ENCODE measurements around the gene CALML6.
A peak's percentile ranks its signal among the peaks of the same experiment; 100 is the strongest.

CALML6 gene

DNA sequence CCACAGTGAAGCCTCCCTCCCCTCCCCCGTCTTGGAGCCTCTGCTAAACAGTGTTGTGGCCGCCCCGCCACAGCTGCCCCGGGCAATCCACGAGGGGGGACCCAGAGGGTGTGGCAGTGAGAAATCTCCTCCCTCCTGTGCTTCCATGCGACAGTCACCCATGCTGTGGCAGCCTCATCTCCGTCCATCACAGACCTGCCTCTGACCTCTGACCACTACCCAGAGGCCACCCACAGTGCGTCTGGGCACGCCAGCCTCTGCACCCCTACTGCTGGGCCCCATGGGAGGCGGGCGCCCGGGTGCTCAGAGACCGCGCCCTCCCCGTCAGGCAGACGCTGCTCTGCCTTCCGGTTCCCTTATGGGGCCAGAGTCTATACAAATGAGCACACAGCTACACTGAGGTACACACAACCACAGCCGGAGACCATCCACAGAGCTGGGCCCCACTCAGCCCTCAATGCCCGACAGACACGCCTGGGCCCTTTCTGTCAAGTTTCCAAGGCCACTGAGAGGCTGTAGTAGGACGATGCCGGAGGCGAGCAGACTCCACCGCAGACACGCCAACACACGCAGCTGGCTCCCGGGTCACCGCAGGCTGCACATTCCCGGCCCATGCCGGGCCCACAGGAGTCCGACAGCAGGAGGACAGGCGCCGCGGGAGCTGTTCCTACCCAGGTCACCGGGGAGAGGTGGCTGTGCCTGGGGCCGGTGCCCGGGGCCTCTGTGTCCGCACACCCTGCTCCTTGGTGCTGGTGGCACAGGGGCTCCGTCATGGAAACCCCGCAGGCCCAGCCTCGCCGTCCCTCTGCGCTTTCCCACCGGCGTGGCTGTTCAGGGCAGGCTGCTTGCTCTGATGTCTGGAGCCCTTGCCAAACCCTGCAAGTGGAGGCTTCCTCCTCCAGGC is 27.9 kb downstream of the CALML6 start:
- no peak overlapping the region for H3K4me2 ChIP-seq (ENCODE audit: low read length)
- H3K4me1 ChIP-seq (ENCODE audit: control insufficient read depth, insufficient read depth, low read length), result peaks cover 3% of the 10 kb centered on the region
- no peaks in the 10 kb centered on the region for H3K9me3 ChIP-seq (replicated peaks; ENCODE audit: low read length)
- H3K9ac ChIP-seq (ENCODE audit: low read depth, low read length), result no peak overlapping the region
- H3K4me3 ChIP-seq (ENCODE audit: low read length), result no peak overlapping the region
- no peaks in the 10 kb centered on the region for H3K36me3 ChIP-seq (ENCODE audit: insufficient read depth, low read length)
- H3K27me3 ChIP-seq (ENCODE audit: control insufficient read depth, insufficient read depth, low read length), result peaks cover 55% of the 10 kb centered on the region

DNA sequence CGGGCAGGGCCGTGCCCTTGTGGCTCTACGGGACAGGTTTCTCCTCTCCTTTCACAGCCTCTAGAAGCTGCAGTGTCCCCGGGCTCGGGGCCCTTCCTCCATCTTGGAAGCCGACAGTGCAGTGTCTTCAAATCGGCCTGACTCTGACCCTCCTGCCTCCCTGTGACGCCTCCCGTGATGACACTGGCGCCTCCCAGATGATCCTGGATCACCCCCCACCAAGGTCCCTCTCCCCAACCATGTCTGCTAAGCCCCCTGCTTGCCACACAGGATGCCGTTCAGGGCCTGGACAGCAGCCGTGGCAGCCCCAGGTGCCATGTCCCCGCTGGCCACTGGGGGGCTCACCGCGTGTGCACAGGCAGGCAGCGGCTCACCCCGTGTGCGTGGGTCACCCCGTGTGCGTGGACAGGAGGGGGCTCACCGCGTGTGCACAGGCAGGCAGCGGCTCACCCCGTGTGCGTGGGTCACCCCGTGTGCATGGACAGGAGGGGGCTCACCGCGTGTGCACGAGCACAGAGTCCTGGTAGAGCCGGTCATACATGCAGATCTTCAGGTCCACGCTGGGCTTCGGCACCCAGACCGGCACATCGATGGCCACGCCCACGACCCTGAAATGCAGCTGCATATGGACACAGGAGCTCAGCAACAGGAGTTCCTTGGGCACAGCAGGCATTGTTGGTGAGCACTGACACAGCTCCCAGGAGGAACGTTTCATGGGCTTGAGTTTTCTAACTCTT is 28.9 kb downstream of the CALML6 start:
- H3K27me3 ChIP-seq (ENCODE audit: control insufficient read depth, insufficient read depth, low read length), result peaks cover 55% of the 10 kb centered on the region
- H3K36me3 ChIP-seq (ENCODE audit: insufficient read depth, low read length), result no peaks in the 10 kb centered on the region
- no peaks in the 10 kb centered on the region for H3K9me3 ChIP-seq (replicated peaks; ENCODE audit: low read length)
- H3K9ac ChIP-seq (ENCODE audit: low read depth, low read length), result no peak overlapping the region
- peaks cover 3% of the 10 kb centered on the region for H3K4me1 ChIP-seq (ENCODE audit: control insufficient read depth, insufficient read depth, low read length)
- H3K4me2 ChIP-seq (ENCODE audit: low read length), result peak overlapping the region; percentile 77
- H3K4me3 ChIP-seq (ENCODE audit: low read length), result peak overlapping the region; percentile 47

DNA sequence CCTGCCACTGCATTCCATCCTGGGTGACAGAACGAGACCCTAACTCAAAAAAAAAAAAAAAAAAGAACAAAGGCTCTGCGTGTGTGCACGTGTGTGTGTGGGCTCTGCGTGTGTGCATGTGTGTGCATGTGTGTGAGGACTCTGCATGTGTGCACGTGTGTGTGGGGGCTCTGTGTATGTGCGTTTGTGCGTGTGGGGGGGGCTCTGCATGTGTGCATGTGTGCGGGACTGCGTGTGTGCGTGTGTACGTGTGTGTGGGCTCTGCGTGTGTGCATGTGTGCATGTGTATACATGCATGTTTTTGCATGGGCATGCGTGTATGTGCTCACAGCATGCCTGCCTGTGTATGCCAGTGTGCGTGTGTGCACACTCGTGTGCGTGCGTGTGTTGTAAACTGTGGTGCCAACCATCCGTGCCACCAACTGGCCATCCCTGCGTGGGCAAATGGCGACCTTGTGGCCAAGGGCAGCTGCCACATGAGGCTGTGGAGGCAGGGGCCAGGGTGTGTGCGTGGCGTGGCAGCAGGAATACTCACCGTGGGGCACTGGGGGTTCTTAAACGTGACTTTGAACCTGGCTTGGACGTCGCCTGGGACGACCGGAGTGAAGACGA is 30.8 kb downstream of the CALML6 start:
- no peak overlapping the region for H3K9ac ChIP-seq (ENCODE audit: low read depth, low read length)
- H3K27me3 ChIP-seq (ENCODE audit: control insufficient read depth, insufficient read depth, low read length), result peaks cover 57% of the 10 kb centered on the region
- no peaks in the 10 kb centered on the region for H3K9me3 ChIP-seq (replicated peaks; ENCODE audit: low read length)
- H3K4me1 ChIP-seq (ENCODE audit: control insufficient read depth, insufficient read depth, low read length), result peaks cover 3% of the 10 kb centered on the region
- H3K4me3 ChIP-seq (ENCODE audit: low read length), result no peak overlapping the region
- no peaks in the 10 kb centered on the region for H3K36me3 ChIP-seq (ENCODE audit: insufficient read depth, low read length)
- H3K4me2 ChIP-seq (ENCODE audit: low read length), result no peak overlapping the region

DNA sequence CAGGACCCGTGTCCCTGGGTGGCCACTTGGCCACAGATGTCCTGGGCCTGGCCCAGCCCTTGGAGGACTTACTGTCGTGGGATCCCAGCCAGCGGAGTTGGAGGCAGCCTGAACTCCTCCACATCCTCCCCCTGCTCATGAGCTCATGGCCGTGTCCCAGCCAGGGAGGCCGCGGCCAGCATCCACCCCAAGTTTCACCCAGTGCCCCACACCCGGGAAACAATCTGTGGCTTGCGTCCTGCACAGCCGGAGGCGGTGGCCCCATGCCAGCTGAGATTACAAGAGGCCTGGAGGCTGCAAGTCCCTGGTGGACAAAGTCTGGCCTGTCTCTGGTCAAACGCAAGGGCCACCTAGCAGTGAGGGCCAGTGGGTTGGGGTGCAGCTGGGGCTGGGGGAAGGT is 31.5 kb downstream of the CALML6 start:
- H3K9me3 ChIP-seq (replicated peaks; ENCODE audit: low read length), result no peaks in the 10 kb centered on the region
- H3K36me3 ChIP-seq (ENCODE audit: insufficient read depth, low read length), result no peaks in the 10 kb centered on the region
- peaks cover 3% of the 10 kb centered on the region for H3K4me1 ChIP-seq (ENCODE audit: control insufficient read depth, insufficient read depth, low read length)
- H3K4me3 ChIP-seq (ENCODE audit: low read length), result no peak overlapping the region
- H3K4me2 ChIP-seq (ENCODE audit: low read length), result no peak overlapping the region
- H3K27me3 ChIP-seq (ENCODE audit: control insufficient read depth, insufficient read depth, low read length), result peaks cover 57% of the 10 kb centered on the region
- no peak overlapping the region for H3K9ac ChIP-seq (ENCODE audit: low read depth, low read length)

DNA sequence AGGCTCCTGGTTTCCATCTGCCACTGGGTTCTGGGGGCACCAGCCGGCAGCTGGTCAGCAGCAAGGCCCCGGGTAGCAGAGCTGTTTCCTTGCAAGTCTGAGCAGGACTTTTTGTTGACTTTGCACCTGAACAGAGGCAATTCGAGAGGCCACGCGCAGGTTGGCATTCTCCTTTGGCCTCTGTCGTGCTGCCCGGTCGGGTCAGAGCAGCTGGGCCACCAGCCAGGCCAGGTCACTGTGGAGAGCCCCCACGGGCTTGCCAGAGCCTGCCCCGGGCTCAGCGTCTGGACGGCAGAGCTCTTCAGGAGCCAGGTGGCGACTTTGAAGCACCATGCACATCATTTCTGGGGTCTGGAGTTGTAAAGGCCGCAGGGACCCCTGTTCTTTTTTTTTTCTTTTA is 32.4 kb downstream of the CALML6 start:
- Histone ChIP-seq H3K4me2 (ENCODE audit: low read length) (no peak overlapping the region), H3K9me3 (replicated peaks; ENCODE audit: low read length) (no peaks in the 10 kb centered on the region), H3K4me1 (ENCODE audit: control insufficient read depth, insufficient read depth, low read length) (peaks cover 3% of the 10 kb centered on the region)

DNA sequence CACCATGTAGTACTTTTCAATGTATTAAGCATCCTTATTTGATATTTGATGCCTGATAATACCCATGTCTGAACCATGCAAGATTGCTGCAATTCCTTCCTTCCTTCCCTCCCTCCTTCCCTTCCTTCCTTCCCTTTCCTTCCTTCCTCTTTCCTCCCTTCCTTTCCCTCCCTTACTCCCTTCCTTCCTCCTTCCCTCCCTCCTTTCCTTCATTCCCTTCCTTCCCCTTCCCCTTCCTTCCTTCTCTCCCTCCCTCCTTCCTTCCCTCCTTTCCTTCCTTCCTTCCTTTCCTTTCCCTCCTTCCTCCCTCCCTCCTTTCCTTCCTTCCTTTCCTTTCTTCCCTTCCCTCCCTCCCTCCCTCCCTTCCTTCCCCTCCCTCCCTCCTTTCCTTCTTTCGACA is 33.7 kb downstream of the CALML6 start:
- H3K4me2 ChIP-seq (ENCODE audit: low read length), result no peak overlapping the region
- H3K27me3 ChIP-seq (ENCODE audit: control insufficient read depth, insufficient read depth, low read length), result peaks cover 47% of the 10 kb centered on the region
- no peak overlapping the region for H3K9ac ChIP-seq (ENCODE audit: low read depth, low read length)
- H3K36me3 ChIP-seq (ENCODE audit: insufficient read depth, low read length), result no peaks in the 10 kb centered on the region
- no peaks in the 10 kb centered on the region for H3K9me3 ChIP-seq (replicated peaks; ENCODE audit: low read length)
- H3K4me1 ChIP-seq (ENCODE audit: control insufficient read depth, insufficient read depth, low read length), result peaks cover 3% of the 10 kb centered on the region
- no peak overlapping the region for H3K4me3 ChIP-seq (ENCODE audit: low read length)

More for the DNA sequence above, 32.4 kb downstream of the CALML6 start:
- Histone ChIP-seq H3K27me3 (ENCODE audit: control insufficient read depth, insufficient read depth, low read length) (peaks cover 48% of the 10 kb centered on the region), H3K36me3 (ENCODE audit: insufficient read depth, low read length) (no peaks in the 10 kb centered on the region), H3K4me3 (ENCODE audit: low read length) (no peak overlapping the region), H3K9ac (ENCODE audit: low read depth, low read length) (no peak overlapping the region)

DNA sequence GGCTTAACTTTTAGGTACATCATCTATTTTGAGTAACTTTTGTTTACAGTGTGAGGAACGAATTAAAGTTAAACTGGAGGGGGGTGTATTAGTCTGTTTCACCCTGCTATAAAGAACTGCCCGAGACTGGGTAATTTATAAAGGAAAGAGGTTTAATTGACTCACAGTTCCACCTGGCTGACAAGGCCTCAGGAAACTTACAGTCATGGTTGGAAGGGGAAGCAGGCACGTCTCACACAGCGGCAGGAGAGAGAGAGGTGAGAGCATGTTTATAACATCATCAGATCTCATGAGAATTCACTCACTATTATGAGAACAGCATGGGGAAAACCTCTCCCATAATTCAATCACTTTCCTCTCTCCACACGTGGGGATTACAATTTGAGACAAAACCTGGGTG is 35.9 kb downstream of the CALML6 start:
- H3K27me3 ChIP-seq (ENCODE audit: control insufficient read depth, insufficient read depth, low read length), result peaks cover 46% of the 10 kb centered on the region
- no peaks in the 10 kb centered on the region for H3K9me3 ChIP-seq (replicated peaks; ENCODE audit: low read length)
- H3K4me3 ChIP-seq (ENCODE audit: low read length), result no peak overlapping the region
- no peaks in the 10 kb centered on the region for H3K4me1 ChIP-seq (ENCODE audit: control insufficient read depth, insufficient read depth, low read length)
- no peak overlapping the region for H3K9ac ChIP-seq (ENCODE audit: low read depth, low read length)
- no peaks in the 10 kb centered on the region for H3K36me3 ChIP-seq (ENCODE audit: insufficient read depth, low read length)
- H3K4me2 ChIP-seq (ENCODE audit: low read length), result no peak overlapping the region

DNA sequence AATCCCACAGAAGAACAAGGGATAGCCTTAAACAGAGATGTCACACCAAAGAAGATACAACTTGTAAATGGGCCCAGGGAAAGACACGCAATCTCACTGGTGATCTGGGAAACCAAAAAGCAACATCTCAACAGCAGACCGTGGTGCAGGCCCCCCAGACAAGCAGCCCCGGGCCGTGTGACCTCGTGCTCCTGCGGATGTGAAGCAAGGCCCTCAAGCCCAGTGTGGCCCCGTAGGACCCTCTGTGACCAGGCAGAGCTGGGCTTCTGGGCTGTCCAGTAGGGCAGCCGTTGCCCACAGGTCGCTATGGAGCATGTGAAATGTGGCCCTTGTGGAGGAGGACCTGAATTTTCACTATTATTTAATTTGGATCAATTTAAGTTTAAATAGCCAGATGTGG is 39.0 kb downstream of the CALML6 start:
- Histone ChIP-seq H3K36me3 (ENCODE audit: insufficient read depth, low read length) (no peaks in the 10 kb centered on the region), H3K4me2 (ENCODE audit: low read length) (no peak overlapping the region), H3K27me3 (ENCODE audit: control insufficient read depth, insufficient read depth, low read length) (peaks cover 51% of the 10 kb centered on the region), H3K9ac (ENCODE audit: low read depth, low read length) (no peak overlapping the region), H3K4me3 (ENCODE audit: low read length) (no peak overlapping the region), H3K4me1 (ENCODE audit: control insufficient read depth, insufficient read depth, low read length) (no peaks in the 10 kb centered on the region), H3K9me3 (replicated peaks; ENCODE audit: low read length) (no peaks in the 10 kb centered on the region)

DNA sequence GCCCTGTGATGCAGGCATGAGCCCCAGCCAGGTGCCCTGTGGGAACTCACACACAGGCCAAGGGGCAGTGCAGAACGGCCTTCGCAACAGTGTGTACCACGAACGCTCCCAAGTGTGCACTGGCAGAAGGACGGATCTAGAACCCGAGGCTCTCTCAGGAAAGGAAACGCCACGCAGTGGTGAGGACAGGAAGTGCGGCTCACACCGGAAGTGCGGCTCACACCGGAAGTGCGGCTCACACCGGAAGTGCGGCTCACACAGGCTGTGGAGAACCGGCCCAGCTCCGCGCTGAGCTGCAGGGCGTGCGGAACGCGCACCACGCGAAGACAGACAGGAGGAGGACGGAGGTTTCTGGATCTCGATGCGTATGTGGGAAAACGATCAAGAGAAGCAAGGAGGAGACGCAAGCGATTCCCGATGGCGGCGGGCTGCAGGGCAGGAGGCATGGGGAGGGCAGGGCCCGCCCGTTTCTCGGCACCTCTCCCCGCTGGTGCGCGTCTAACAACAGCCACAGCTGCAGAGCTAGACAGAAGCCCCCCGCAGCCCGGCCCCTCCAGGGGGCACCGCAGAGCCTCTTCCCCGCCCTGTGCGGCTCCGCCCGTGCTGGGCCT is 39.9 kb downstream of the CALML6 start:
- H3K9ac ChIP-seq (ENCODE audit: low read depth, low read length), result no peak overlapping the region
- peaks cover 53% of the 10 kb centered on the region for H3K27me3 ChIP-seq (ENCODE audit: control insufficient read depth, insufficient read depth, low read length)
- H3K9me3 ChIP-seq (replicated peaks; ENCODE audit: low read length), result no peaks in the 10 kb centered on the region
- no peak overlapping the region for H3K4me3 ChIP-seq (ENCODE audit: low read length)
- peaks cover 4% of the 10 kb centered on the region for H3K4me1 ChIP-seq (ENCODE audit: control insufficient read depth, insufficient read depth, low read length)
- H3K4me2 ChIP-seq (ENCODE audit: low read length), result no peak overlapping the region
- no peaks in the 10 kb centered on the region for H3K36me3 ChIP-seq (ENCODE audit: insufficient read depth, low read length)

DNA sequence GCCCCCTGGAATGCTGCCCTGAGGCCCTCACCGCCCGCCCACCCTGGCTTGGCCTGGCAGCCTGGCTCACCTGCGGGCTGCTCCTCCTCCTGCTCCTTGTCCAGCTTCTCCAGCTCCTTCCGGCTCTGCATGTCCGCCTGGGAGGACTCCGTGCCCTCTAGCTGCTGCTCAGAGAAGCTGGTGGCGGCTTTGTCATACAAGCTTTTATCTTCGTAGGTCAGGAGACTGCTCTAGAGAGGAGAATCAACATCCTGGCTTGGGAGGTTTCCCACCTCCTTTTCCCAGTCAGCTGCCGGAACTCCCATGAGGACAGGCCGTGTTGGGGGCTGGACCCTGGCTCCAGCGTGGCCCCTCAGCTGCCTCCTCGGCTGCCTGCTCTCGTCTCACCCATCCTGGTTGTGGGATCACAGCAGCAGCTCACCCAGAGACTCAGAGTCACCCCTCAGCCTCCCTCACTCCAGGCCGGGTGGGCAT is 40.6 kb downstream of the CALML6 start:
- Histone ChIP-seq H3K9me3 (replicated peaks; ENCODE audit: low read length) (no peaks in the 10 kb centered on the region), H3K36me3 (ENCODE audit: insufficient read depth, low read length) (no peaks in the 10 kb centered on the region), H3K4me3 (ENCODE audit: low read length) (no peak overlapping the region), H3K27me3 (ENCODE audit: control insufficient read depth, insufficient read depth, low read length) (peaks cover 57% of the 10 kb centered on the region), H3K9ac (ENCODE audit: low read depth, low read length) (no peak overlapping the region), H3K4me1 (ENCODE audit: control insufficient read depth, insufficient read depth, low read length) (peaks cover 5% of the 10 kb centered on the region), H3K4me2 (ENCODE audit: low read length) (no peak overlapping the region)

DNA sequence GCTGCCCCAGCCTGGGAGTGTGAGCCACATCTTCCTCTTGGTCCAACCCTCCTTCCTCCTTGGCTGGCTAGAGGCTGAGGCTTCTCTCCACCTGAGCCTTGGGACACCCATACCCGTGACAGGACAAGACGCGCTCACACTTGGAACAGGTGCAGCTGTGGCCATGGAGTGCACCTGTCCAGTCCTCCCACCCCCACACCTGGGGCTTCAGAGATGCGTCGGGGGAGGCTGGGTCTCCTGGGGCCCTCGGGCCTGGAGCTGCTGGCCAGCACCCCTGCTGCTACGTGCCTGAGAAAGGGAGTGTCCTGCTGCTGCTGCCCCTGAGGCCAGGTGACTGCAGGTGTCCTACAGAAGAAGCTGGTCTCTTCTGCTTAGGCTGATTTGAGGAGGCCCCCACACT is 41.0 kb downstream of the CALML6 start:
- H3K4me3 ChIP-seq (ENCODE audit: low read length), result no peak overlapping the region
- H3K9ac ChIP-seq (ENCODE audit: low read depth, low read length), result no peak overlapping the region
- H3K4me1 ChIP-seq (ENCODE audit: control insufficient read depth, insufficient read depth, low read length), result peaks cover 5% of the 10 kb centered on the region
- H3K27me3 ChIP-seq (ENCODE audit: control insufficient read depth, insufficient read depth, low read length), result peaks cover 57% of the 10 kb centered on the region
- H3K36me3 ChIP-seq (ENCODE audit: insufficient read depth, low read length), result no peaks in the 10 kb centered on the region
- no peak overlapping the region for H3K4me2 ChIP-seq (ENCODE audit: low read length)
- no peaks in the 10 kb centered on the region for H3K9me3 ChIP-seq (replicated peaks; ENCODE audit: low read length)
